Measurements from ENCODE around the gene GRIFIN.
"Not testable (repeated sequence)": the region's sequence is repeated elsewhere in the genome, so short reads cannot be mapped to it uniquely, and the experiment has no call there.

The GRIFIN gene

GRCh38 chr7:2480070-2480408, 3.8 kb upstream of the GRIFIN start:
- DNase-seq (ENCODE audit: insufficient read length, low spot score) = no peak
- FAIRE-seq = no peak

- no peak for DNase-seq (ENCODE audit: insufficient read length, low spot score)
- no peak for FAIRE-seq
These were observed 3.3 kb upstream of the GRIFIN start for GRCh38 chr7:2479276-2480069.

- FAIRE-seq (no peak), DNase-seq (ENCODE audit: insufficient read length, low spot score) (no peak)
These were observed 2.6 kb upstream of the GRIFIN start for GRCh38 chr7:2478800-2479199.

GRCh38 chr7:2478399-2478785, 2.2 kb upstream of the GRIFIN start:
- no peak for FAIRE-seq
- no peak for DNase-seq (ENCODE audit: insufficient read length, low spot score)

GRCh38 chr7:2477447-2478398, 1.5 kb upstream of the GRIFIN start:
- peak; percentile 95 for DNase-seq (ENCODE audit: insufficient read length, low spot score)

GRCh38 chr7:2476776-2477446, 713 bp upstream of the GRIFIN start:
- FAIRE-seq (peak; percentile 57), DNase-seq (ENCODE audit: insufficient read length, low spot score) (no peak)

More at GRCh38 chr7:2477447-2478398, 1.5 kb upstream of the GRIFIN start:
- FAIRE-seq = peak; percentile 98

- FAIRE-seq (no peak), DNase-seq (ENCODE audit: insufficient read length, low spot score) (no peak)
These were observed 551 bp downstream of the GRIFIN start for GRCh38 chr7:2475678-2476015.

GRCh38 chr7:2474813-2475677, 1.2 kb downstream of the GRIFIN start:
- FAIRE-seq (no peak), DNase-seq (ENCODE audit: insufficient read length, low spot score) (no peak)

GRCh38 chr7:2474224-2474623, 2.0 kb downstream of the GRIFIN start:
- no peak for DNase-seq (ENCODE audit: insufficient read length, low spot score)
- no peak for FAIRE-seq

- DNase-seq (ENCODE audit: insufficient read length, low spot score) (no peak), FAIRE-seq (no peak)
These were observed 2.6 kb downstream of the GRIFIN start for GRCh38 chr7:2473496-2474180.

GRCh38 chr7:2472739-2473138, 3.5 kb downstream of the GRIFIN start:
- DNase-seq (ENCODE audit: insufficient read length, low spot score) = no peak
- no peak for FAIRE-seq

- no peak for DNase-seq (ENCODE audit: insufficient read length, low spot score)
- FAIRE-seq = no peak
These were observed 4.8 kb downstream of the GRIFIN start for GRCh38 chr7:2471396-2471795.

- DNase-seq (ENCODE audit: insufficient read length, low spot score) = no peak
- no peak for FAIRE-seq
These were observed 5.2 kb downstream of the GRIFIN start for GRCh38 chr7:2471022-2471329.

- no peak for FAIRE-seq
These were observed 5.8 kb downstream of the GRIFIN start for GRCh38 chr7:2470204-2471021.

GRCh38 chr7:2469460-2470203, 6.6 kb downstream of the GRIFIN start:
- not testable (repeated sequence) for FAIRE-seq; DNase-seq (ENCODE audit: insufficient read length, low spot score)

More at GRCh38 chr7:2470204-2471021, 5.8 kb downstream of the GRIFIN start:
- no peak for DNase-seq (ENCODE audit: insufficient read length, low spot score)

GRCh38 chr7:2468227-2468626, 8.0 kb downstream of the GRIFIN start:
- FAIRE-seq = no peak
- DNase-seq (ENCODE audit: insufficient read length, low spot score) = no peak

- DNase-seq (ENCODE audit: insufficient read length, low spot score) (no peak), FAIRE-seq (no peak)
These were observed 9.5 kb downstream of the GRIFIN start for GRCh38 chr7:2466675-2467074.

GRCh38 chr7:2465928-2466327, 10.3 kb downstream of the GRIFIN start:
- no peak for DNase-seq (ENCODE audit: insufficient read length, low spot score)

More at GRCh38 chr7:2465928-2466327, 10.3 kb downstream of the GRIFIN start:
- FAIRE-seq = no peak
